ENCODE measurements around the gene OR2A2.
A peak's percentile ranks its signal among the peaks of the same experiment; 100 is the strongest.
"Not testable (repeated sequence)": the region's sequence is repeated elsewhere in the genome, so short reads cannot be mapped to it uniquely, and the experiment has no call there.

The OR2A2 gene

GRCh38 chr7:144109283-144109682, at the start of gene OR2A2:
Gene OR2A2, plus strand, starts transcription at chr7:144109583. Its CDS starts 0 bp downstream, at chr7:144109583.
- DNase-seq, result no peak

GRCh38 chr7:144063710-144064109, 45.7 kb upstream of the OR2A2 start:
- DNase-seq, result no peak

DNA sequence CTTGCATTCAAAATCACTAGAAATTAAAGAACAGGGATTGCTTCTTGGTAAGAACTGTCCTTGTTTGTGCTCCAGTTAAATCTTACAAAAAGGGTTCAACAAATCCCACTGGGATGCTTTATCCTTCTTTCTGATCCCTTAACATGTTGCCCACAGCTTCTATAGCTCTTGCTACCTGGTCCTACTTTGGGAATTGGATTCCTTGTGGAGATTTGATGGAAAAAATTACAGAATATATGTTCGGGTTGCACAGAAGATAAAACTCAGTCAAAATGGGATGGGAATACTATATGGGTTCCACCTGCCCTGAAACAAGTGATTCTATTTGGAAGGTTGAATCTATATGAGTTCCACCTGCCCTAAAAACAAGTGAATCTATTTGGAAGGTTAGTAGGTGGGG, 39.9 kb upstream of the OR2A2 start, which contains the start of gene OR2A25:
OR2A25 (plus strand) TSS at position 301 of the 400 bp plus-strand sequence. CDS start 4,409 bp downstream, outside the sequence.
- DNase-seq, result no peak

GRCh38 chr7:144069953-144070352, 39.4 kb upstream of the OR2A2 start:
- DNase-seq, result no peak

- DNase-seq, result no peak
Observed at GRCh38 chr7:144074374-144074773, 35.0 kb upstream of the OR2A2 start.

DNA sequence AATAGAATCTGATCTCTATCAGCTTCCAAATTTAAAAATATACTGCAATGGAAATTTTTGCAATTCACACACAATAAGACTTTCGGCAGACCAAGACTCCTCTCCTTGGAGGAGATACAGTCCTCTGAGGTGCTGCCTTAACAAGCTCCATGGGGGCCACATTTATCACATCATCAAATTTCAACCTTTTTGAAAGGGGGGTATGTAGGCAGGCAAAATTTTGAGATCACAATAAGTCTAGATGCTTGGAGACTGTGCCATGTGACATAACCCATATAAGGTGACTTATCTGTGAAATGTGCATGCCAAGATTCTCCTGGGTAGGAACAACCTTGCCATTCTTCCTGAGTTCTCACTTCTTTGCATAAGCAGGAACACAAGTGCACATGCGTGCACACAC, 23.4 kb upstream of the OR2A2 start, which contains the start of gene OR2A12:
OR2A12 (plus strand) TSS at position 301 of the 400 bp plus-strand sequence. CDS start 8,830 bp downstream, outside the sequence.
- DNase-seq, result no peak

DNA sequence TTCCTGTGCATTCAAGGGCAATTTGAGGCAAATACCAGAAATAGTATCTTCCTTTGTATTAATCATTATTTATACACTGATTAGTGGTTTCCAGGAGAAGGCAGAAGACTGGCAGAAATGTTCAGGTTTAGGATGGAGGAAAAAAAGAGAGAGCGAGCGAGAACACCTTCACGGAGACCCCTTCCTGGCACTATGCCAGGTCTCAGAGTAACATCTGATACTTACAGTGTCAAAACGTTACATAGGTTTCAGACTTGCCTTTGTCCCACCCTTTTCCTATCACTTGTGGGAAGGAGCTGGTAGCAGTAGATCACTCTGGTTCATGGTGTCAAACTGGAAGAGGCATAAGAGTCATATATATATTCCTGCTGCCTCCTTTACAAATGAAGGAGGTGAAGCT, 22.7 kb upstream of the OR2A2 start:
- DNase-seq, result no peak

DNA sequence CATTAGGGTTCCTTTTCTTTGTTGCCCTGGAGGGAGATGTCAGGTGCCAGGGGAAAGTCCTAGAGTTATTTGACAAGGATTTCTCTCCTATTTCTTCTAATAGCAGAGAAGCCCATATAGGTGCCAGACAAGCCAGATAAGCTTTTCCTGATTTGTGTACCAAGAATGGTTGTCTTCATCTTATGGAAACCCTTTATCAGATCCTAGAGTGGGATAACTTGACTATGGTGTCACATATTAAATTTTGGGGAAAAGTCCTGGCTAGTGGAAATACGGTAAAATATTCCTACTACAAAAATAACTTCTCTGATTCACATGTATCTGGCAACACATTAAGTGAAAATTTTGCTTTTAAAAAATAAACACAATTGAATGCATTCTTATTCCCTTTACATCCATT, 22.2 kb upstream of the OR2A2 start:
- no peak for DNase-seq

DNA sequence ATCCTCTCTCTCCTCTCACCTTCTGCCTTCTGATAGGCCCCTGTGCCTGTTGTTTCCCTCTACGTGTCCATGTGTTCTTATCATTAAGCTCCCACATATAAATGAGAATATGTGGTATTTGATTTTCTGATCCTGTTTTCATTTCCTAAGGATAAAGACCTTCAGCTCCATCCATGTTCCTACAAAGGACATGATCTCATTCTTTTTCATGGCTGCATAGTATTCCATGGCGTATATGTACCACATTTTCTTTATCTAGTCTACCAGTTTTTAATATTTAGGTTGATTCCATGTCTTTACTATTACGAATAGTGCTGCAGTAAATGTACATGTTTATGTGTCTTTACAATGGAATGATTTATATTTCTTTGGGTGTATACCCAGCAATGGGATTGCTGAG, 18.7 kb upstream of the OR2A2 start:
- no peak for DNase-seq

- DNase-seq, result no peak
Observed at GRCh38 chr7:144098776-144099175, 10.6 kb upstream of the OR2A2 start.

DNA sequence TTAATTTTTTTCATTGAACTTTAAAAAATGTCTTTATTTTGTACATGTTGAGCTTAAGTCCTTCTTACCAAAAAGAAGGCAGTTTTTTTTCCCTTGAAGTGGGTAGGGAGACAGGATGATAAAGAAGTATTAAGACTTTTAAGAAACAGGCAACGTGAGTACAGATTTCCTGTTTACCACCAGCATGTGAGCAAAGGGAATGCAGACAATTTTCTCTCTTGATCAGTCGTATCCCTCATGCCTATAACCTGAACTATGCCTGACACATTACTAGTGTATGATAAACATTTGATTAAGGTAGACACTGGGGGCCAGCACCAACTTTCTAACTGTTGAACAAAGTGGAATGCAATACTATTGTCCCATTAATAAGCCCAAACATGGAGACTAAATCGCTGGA, 8.8 kb upstream of the OR2A2 start:
- DNase-seq, result no peak

DNA sequence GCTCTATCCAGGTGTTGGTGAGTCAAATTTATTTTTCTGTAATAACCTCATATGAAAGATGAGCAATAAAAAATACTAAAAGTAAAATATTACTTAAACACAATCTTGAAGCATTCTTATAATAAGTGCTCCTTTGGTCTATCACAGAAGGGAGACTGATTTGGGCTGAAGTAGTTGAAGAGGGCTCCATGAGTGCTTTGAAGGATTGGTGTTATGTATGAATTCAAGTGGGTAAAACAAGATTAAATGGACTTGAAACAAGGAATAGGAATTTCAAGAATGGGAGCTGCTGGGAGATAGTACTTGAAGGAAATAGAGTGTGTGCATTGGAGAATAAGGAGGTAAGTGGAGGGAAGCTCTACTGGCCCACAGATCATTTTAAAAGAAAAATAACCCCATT, 7.3 kb upstream of the OR2A2 start:
- DNase-seq, result no peak

GRCh38 chr7:144105211-144105610, 4.2 kb upstream of the OR2A2 start:
- DNase-seq, result no peak

GRCh38 chr7:144110272-144110671, 889 bp downstream of the OR2A2 start:
- DNase-seq, result no peak

- no peak for DNase-seq
Observed at GRCh38 chr7:144113651-144114050, 4.3 kb downstream of the OR2A2 start.

DNA sequence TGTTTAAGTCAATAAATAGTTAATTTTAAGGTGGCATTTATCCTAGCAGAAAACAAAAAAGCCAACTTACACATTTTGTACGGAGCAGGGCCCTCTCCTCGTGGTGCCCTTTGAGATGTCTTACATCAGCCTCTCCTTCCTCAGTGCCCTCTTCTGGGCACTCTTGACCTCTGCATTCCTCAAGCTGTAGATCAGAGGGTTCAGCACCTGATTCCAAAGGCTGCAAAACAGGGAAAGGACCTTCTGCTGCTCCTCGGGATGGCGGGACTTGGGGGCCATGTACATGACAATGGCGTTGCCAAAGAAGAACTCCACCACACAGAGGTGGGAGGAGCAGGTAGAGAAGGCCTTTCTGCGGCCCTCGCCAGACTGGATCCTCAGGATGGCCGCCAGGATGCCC, 9.0 kb downstream of the OR2A2 start:
- no peak for DNase-seq

DNA sequence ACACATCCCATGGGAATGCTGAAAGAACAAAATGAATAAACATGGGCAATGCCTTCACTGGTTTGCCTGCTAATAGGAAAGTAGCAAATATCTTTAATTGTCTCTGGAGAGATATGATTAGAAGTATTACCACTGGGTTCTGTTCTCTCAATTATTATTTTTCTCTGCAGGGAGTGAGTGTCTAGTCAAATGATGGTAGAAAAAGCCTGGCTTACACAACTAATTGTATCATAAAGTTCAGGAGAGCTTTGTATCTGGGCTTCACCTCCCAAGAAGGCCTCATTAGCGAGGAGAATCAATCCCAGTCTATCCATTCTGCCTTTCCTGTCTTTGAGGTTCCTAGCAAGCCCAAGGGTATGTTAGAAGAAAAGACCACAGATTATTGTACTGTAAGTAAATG, 13.5 kb downstream of the OR2A2 start, which contains the start of gene OR2A14:
OR2A14 (plus strand) TSS at position 301 of the 400 bp plus-strand sequence. CDS start 5,937 bp downstream, outside the sequence.
- DNase-seq, result no peak

DNA sequence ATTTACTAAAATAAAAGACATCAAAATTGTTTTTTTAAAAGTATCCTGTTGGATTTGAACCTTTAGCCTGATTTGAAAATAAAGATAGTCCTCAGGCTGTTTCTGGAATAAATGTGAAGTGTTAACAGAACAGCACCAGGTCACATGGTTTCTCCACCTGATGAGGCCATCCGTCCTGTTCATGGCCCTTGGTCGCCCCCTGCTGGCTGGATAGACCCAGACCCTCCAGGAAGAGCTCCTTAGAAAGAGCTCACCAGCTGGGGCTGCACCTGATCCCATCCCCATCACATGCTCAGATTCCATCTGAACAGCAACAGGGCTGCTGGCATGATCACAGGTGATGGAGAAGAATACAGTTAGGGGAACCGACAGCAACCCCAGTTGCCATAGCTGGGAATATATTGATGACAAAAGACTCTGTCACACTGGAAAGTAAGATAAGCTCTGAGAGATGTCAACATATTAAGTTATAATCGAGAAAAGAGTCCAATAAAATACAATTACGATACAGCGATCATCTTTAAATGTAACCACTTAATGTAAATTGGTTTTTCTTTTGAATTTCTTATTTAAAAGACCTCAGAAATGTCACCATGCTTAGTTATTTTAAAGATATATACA, 18.4 kb downstream of the OR2A2 start:
- peak; percentile 97 for DNase-seq

DNA sequence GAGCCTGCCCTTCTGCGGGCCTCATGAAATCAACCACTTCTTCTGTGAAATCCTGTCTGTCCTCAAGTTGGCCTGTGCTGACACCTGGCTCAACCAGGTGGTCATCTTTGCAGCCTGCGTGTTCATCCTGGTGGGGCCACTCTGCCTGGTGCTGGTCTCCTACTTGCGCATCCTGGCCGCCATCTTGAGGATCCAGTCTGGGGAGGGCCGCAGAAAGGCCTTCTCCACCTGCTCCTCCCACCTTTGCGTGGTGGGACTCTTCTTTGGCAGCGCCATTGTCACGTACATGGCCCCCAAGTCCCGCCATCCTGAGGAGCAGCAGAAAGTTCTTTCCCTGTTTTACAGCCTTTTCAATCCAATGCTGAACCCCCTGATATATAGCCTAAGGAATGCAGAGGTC, 20.2 kb downstream of the OR2A2 start:
- DNase-seq, result not testable (repeated sequence)

GRCh38 chr7:144130730-144131129, 21.3 kb downstream of the OR2A2 start:
- DNase-seq, result no peak

DNA sequence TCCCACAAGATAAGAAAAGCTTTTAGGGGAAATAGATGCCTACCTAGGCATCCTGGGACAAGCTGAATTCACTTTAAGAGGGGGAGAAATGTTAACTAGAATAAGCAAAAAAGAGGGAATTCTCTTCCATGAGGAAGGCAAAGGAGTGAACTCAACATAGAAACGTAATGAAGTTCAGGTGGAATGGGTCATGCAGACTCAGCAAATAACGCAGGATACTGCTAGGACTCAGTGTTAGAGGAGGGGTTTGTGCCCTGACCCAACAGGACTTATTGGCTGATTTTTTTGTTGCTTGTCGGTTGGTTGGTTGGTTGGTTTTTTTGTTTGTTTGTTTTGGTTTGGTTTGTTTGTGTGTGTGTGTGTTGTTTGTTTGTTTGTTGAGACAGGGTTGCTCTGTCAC, 22.9 kb downstream of the OR2A2 start:
- DNase-seq, result no peak

DNA sequence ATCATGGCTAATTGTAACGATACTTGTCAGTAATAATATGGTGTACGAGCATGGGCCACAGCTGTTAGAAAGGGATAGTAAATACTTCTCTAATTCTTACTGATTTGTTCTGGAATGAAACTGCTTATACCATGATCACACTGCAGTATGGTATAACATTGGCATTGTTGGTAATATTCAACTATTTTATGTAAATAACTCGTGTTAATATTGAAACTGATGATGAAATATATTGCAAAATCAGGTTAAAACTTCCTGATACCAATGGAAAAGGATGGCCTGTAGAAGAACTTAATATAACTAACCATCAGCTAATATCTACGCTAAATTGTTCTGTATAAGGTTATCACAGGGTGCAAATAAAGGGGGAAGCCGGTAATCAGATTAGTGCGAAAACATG, 23.9 kb downstream of the OR2A2 start:
- DNase-seq, result no peak

DNA sequence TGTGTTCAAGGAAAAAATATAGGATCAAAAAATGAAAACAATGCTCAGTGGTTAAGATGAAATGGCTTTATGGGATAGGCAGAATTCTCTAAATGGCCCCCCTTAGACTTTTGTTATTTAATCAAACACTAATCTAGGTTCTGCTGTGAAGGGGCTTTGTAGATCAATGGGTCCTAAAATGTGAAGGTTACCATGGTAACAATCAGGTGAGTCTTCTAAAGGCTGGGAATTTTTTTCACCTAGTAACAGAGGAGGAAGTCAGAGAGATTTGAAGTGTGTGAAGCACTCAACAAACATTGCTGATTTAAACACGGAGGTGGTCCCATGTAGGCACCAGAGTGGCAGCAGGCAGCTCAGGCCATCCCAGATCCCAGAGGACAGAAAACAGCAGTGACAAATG, 24.7 kb downstream of the OR2A2 start:
- DNase-seq, result no peak

GRCh38 chr7:144137501-144137900, 28.1 kb downstream of the OR2A2 start:
- DNase-seq, result no peak

DNA sequence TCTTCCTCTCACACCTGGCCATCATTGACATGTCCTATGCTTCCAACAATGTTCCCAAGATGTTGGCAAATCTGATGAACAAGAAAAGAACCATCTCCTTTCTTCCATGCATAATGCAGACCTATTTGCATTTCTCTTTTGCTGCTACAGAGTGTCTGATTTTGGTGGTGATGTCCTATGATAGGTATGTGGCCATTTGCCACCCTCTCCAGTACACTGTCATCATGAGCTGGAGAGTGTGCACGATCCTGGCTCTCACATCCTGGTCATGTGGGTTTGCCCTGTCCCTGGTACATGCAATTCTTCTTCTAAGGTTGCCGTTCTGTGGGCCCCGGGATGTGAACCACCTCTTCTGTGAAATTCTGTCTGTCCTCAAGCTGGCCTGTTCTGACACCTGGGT, 32.8 kb downstream of the OR2A2 start:
- no peak for DNase-seq

Measured in stimulated activated CD8-positive, alpha-beta memory T cell treated with anti-CD3 and anti-CD28 coated beads, Interleukin-4, amount 100 ng/mL, for 48 hours (primary cell).